SK-N-SH treated with all-trans-retinoic acid at 6 μM for 48 hours (cell line): Measurements from ENCODE around the gene TSNAX.

Source experiments
- ATAC-seq: fragments of 200-7000 bp; cut with Tn5 transposase; 3 replicates; pipeline ENCODE4 v1.9.1; 2020; ENCODE audit warnings: mild to moderate bottlenecking, moderate library complexity
- ARNTL ChIP-seq: fragments of 450-650 bp; formaldehyde crosslinking; IDR thresholded peaks from 2 replicates; pipeline ENCODE4 v1.5.0; 2020; ENCODE audit warnings: low read depth, mild to moderate bottlenecking, moderate library complexity, borderline replicate concordance
- BACH2 ChIP-seq: fragments of 250-450 bp; sonication (Bioruptor Pico); IDR thresholded peaks from 2 replicates; pipeline ENCODE4 v1.9.0; 2021; ENCODE audit warnings: mild to moderate bottlenecking, borderline replicate concordance
- CSDC2 ChIP-seq: fragments of 250-450 bp; sonication (Bioruptor Pico); IDR thresholded peaks from 2 replicates; pipeline ENCODE4 v1.5.0; 2020; ENCODE audit warnings: mild to moderate bottlenecking, moderate library complexity
- ESRRG ChIP-seq: fragments of 250-450 bp; sonication (Bioruptor Pico); IDR thresholded peaks from 2 replicates; pipeline ENCODE4 v1.6.1; 2021; ENCODE audit warnings: mild to moderate bottlenecking
- GLIS3 ChIP-seq: fragments of 250-450 bp; sonication (Bioruptor Pico); IDR thresholded peaks from 2 replicates; pipeline ENCODE4 v1.5.0; 2020; ENCODE audit warnings: mild to moderate bottlenecking, moderate library complexity
- ISL1 ChIP-seq: fragments of 250-450 bp; sonication (Bioruptor Pico); IDR thresholded peaks from 2 replicates; pipeline ENCODE4 v2.1.2; 2022; ENCODE audit warnings: mild to moderate bottlenecking, moderate library complexity
- OSR1 ChIP-seq: fragments of 250-450 bp; sonication (Bioruptor Pico); IDR thresholded peaks from 2 replicates; pipeline ENCODE4 v1.8.0; 2022; ENCODE audit warnings: moderate library complexity, mild to moderate bottlenecking, inconsistent platforms
- PPARA ChIP-seq: fragments of 250-450 bp; sonication (Bioruptor Pico); IDR thresholded peaks from 2 replicates; pipeline ENCODE4 v1.5.0; 2020; ENCODE audit warnings: mild to moderate bottlenecking, borderline replicate concordance
- RARB ChIP-seq: fragments of 250-450 bp; sonication (Bioruptor Pico); IDR thresholded peaks from 2 replicates; pipeline ENCODE4 v1.8.0; 2021; ENCODE audit warnings: mild to moderate bottlenecking, moderate library complexity
- SNAI2 ChIP-seq: fragments of 250-450 bp; sonication (Bioruptor Pico); IDR thresholded peaks from 2 replicates; pipeline ENCODE4 v1.5.0; 2020; ENCODE audit warnings: mild to moderate bottlenecking, moderate library complexity
- TCF4 ChIP-seq: fragments of 250-450 bp; sonication (Bioruptor Pico); IDR thresholded peaks from 2 replicates; pipeline ENCODE4 v1.8.0; 2021; ENCODE audit warnings: mild to moderate bottlenecking, moderate library complexity, borderline replicate concordance
- TOX ChIP-seq: fragments of 250-450 bp; sonication (Bioruptor Pico); IDR thresholded peaks from 2 replicates; pipeline ENCODE4 v1.8.0; 2021; ENCODE audit warnings: mild to moderate bottlenecking, moderate library complexity, borderline replicate concordance
- ZC3H10 ChIP-seq: fragments of 250-450 bp; sonication (Bioruptor Pico); IDR thresholded peaks from 2 replicates; pipeline ENCODE4 v1.5.1; 2021; ENCODE audit warnings: mild to moderate bottlenecking, moderate library complexity
- ZFP3 ChIP-seq: fragments of 250-450 bp; sonication (Bioruptor Pico); IDR thresholded peaks from 2 replicates; pipeline ENCODE4 v1.5.0; 2020; ENCODE audit warnings: mild to moderate bottlenecking, moderate library complexity
- ZFP30 ChIP-seq: fragments of 450-650 bp; formaldehyde crosslinking; IDR thresholded peaks from 2 replicates; pipeline ENCODE4 v1.5.0; 2022; ENCODE audit warnings: mild to moderate bottlenecking, moderate library complexity
- ZNF70 ChIP-seq: fragments of 450-650 bp; formaldehyde crosslinking; IDR thresholded peaks from 2 replicates; pipeline ENCODE4 v1.5.0; 2020; ENCODE audit warnings: mild to moderate bottlenecking, moderate library complexity
- ZNF8 ChIP-seq: fragments of 450-650 bp; formaldehyde crosslinking; IDR thresholded peaks from 2 replicates; pipeline ENCODE4 v1.5.0; 2020; ENCODE audit warnings: mild to moderate bottlenecking, moderate library complexity
- TF ChIP-seq, protein P1 (sequence below): fragments of 250-450 bp; sonication (Bioruptor Pico); IDR thresholded peaks from 2 replicates; pipeline ENCODE4 v1.5.1; 2020; ENCODE audit warnings: low read depth, mild to moderate bottlenecking, moderate library complexity
- TF ChIP-seq, protein P2 (sequence below): fragments of 250-450 bp; sonication (Bioruptor Pico); IDR thresholded peaks from 2 replicates; pipeline ENCODE4 v1.8.0; 2020; ENCODE audit warnings: mild to moderate bottlenecking, moderate library complexity, borderline replicate concordance
- TF ChIP-seq, protein P3 (sequence below): fragments of 250-450 bp; sonication (Bioruptor Pico); IDR thresholded peaks from 2 replicates; pipeline ENCODE4 v1.5.1; 2021; ENCODE audit warnings: mild to moderate bottlenecking, moderate library complexity
- TF ChIP-seq, protein P4 (sequence below): fragments of 250-450 bp; sonication (Bioruptor Pico); IDR thresholded peaks from 2 replicates; pipeline ENCODE4 v1.5.0; 2020; ENCODE audit warnings: mild to moderate bottlenecking, moderate library complexity

Gene TSNAX

DNA sequence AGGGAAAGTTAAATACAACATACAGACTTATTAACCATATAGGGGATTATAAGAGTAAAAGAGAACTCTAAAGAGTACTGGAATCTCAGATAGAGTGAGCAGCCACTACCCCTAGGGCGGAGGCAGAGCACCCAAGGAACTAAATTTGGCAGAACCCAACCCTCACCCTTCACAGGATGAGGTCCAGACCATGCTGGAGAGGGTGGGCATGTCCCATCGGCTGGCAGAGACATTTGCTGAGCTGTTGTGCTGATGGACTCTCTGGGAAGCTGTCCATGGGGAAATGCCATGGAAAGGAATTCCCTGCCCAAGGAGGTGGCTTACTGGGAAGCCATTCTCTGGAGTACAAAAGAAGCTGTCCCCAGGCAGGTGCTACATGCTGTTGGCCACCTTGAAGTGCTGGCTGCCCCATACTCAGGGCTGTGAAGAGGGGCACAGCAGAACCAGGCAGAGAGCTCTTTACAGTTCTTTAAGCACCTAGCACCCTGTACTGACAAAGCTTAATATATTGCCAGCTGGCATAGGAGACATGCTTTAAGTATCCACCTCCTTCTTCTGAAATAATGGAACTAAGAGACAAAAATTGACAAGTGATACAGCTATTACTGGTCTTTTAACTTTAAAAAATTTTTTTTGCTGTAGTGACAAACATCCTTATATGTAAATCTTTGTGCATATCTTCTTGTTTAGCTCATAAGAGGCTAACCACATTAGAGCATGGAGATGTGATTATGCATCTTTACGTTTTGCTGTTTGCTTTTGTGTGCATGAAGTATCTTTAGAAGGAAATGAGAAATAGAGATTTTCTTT is 29.6 kb downstream of the TSNAX start:
- TF ChIP-seq, protein P1, sequence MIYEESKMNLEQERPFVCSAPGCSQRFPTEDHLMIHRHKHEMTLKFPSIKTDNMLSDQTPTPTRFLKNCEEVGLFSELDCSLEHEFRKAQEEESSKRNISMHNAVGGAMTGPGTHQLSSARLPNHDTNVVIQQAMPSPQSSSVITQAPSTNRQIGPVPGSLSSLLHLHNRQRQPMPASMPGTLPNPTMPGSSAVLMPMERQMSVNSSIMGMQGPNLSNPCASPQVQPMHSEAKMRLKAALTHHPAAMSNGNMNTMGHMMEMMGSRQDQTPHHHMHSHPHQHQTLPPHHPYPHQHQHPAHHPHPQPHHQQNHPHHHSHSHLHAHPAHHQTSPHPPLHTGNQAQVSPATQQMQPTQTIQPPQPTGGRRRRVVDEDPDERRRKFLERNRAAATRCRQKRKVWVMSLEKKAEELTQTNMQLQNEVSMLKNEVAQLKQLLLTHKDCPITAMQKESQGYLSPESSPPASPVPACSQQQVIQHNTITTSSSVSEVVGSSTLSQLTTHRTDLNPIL: no peak
- no peak for TF ChIP-seq TOX (CRISPR knock-in tag)
- TF ChIP-seq ZFP30 (CRISPR knock-in tag): no peak
- TF ChIP-seq ESRRG (CRISPR knock-in tag): no peak
- TF ChIP-seq, protein P2, sequence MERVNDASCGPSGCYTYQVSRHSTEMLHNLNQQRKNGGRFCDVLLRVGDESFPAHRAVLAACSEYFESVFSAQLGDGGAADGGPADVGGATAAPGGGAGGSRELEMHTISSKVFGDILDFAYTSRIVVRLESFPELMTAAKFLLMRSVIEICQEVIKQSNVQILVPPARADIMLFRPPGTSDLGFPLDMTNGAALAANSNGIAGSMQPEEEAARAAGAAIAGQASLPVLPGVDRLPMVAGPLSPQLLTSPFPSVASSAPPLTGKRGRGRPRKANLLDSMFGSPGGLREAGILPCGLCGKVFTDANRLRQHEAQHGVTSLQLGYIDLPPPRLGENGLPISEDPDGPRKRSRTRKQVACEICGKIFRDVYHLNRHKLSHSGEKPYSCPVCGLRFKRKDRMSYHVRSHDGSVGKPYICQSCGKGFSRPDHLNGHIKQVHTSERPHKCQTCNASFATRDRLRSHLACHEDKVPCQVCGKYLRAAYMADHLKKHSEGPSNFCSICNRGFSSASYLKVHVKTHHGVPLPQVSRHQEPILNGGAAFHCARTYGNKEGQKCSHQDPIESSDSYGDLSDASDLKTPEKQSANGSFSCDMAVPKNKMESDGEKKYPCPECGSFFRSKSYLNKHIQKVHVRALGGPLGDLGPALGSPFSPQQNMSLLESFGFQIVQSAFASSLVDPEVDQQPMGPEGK (CRISPR knock-in tag): no peak
- TF ChIP-seq, all 23 proteins: peak for 0
- peak; percentile 73 for ATAC-seq

DNA sequence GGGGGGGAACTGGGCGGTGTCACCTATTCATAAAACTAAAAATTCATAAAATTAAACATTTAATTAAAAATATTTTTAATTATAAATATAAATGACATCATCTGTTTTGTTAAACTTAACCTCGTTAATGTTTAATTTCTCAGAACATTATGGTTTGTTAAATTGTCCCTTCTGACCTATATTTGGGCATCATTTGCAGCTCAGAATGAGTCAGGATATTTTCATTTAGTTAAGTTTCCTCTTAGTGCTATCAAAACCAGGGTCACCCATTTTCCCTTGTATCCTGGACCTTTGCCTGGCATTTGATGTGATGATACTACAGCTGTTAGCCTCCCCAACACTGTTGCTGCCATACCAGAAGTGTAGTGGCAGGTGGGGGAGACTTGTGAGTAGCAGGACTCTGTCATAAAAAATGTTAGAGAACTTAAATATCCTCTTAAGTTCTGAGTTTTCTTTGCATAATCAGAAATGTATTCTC is 30.3 kb downstream of the TSNAX start:
- no peak for ATAC-seq
- TF ChIP-seq, protein P3, sequence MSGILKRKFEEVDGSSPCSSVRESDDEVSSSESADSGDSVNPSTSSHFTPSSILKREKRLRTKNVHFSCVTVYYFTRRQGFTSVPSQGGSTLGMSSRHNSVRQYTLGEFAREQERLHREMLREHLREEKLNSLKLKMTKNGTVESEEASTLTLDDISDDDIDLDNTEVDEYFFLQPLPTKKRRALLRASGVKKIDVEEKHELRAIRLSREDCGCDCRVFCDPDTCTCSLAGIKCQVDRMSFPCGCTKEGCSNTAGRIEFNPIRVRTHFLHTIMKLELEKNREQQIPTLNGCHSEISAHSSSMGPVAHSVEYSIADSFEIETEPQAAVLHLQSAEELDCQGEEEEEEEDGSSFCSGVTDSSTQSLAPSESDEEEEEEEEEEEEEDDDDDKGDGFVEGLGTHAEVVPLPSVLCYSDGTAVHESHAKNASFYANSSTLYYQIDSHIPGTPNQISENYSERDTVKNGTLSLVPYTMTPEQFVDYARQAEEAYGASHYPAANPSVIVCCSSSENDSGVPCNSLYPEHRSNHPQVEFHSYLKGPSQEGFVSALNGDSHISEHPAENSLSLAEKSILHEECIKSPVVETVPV (CRISPR knock-in tag): no peak
- TF ChIP-seq SNAI2 (CRISPR knock-in tag) (no peak), CSDC2 (no peak), PPARA (CRISPR knock-in tag) (no peak), ISL1 (CRISPR knock-in tag) (no peak), ZNF8 (CRISPR knock-in tag) (no peak), ZFP30 (CRISPR knock-in tag) (no peak), ZFP3 (CRISPR knock-in tag) (no peak), OSR1 (CRISPR knock-in tag) (no peak), ARNTL (no peak), ZC3H10 (CRISPR knock-in tag) (no peak)
- TF ChIP-seq, protein P4, sequence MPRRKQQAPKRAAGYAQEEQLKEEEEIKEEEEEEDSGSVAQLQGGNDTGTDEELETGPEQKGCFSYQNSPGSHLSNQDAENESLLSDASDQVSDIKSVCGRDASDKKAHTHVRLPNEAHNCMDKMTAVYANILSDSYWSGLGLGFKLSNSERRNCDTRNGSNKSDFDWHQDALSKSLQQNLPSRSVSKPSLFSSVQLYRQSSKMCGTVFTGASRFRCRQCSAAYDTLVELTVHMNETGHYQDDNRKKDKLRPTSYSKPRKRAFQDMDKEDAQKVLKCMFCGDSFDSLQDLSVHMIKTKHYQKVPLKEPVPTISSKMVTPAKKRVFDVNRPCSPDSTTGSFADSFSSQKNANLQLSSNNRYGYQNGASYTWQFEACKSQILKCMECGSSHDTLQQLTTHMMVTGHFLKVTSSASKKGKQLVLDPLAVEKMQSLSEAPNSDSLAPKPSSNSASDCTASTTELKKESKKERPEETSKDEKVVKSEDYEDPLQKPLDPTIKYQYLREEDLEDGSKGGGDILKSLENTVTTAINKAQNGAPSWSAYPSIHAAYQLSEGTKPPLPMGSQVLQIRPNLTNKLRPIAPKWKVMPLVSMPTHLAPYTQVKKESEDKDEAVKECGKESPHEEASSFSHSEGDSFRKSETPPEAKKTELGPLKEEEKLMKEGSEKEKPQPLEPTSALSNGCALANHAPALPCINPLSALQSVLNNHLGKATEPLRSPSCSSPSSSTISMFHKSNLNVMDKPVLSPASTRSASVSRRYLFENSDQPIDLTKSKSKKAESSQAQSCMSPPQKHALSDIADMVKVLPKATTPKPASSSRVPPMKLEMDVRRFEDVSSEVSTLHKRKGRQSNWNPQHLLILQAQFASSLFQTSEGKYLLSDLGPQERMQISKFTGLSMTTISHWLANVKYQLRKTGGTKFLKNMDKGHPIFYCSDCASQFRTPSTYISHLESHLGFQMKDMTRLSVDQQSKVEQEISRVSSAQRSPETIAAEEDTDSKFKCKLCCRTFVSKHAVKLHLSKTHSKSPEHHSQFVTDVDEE: no peak

DNA sequence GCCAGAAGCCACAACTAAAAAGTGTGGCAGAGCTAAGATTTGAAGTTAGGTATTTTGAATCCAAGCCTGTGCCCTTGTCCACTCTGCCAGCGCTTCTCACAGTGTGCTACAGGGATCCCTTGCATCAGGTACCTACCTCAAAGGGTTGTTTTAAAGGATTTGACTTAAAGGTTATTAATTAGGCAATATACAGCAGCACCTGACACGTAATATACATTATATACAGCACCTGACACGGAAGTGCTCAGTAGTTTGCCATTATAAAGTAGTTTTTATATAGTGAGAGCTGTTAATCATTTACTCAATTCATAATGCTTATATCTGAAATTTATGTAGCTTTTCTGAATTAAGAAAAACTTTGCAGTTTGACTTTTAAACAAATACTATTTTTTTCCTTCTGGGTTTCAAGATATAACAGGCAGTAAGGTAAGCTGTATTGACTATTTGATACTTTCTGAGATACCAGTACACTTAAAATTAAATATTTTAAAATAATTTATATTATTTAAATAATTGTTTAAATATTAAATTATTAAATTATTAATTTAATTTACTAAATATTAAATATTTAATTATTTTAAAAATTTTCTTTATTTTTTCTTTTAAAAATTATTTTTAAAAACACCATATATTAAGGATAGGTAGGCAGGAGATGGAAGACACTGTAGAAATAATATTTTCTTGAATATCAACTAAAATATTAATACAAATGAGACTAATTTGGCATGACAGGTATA is 33.3 kb downstream of the TSNAX start:
- ATAC-seq: no peak
- no peak for TF ChIP-seq SNAI2 (CRISPR knock-in tag)
- no peak for TF ChIP-seq GLIS3 (CRISPR knock-in tag)
- no peak for TF ChIP-seq TOX (CRISPR knock-in tag)
- no peak for TF ChIP-seq ISL1 (CRISPR knock-in tag)
- TF ChIP-seq OSR1 (CRISPR knock-in tag): no peak
- no peak for TF ChIP-seq ZNF70 (CRISPR knock-in tag)
- no peak for TF ChIP-seq ZC3H10 (CRISPR knock-in tag)
- TF ChIP-seq, protein P2 (CRISPR knock-in tag): no peak
- no peak for TF ChIP-seq BACH2 (CRISPR knock-in tag)
- TF ChIP-seq ESRRG (CRISPR knock-in tag): no peak
- TF ChIP-seq TCF4 (CRISPR knock-in tag): no peak
- no peak for TF ChIP-seq RARB
